Renal cortical epithelial cell (primary cell): ENCODE measurements around the gene STAM. TPM values are rescaled to one million over a fixed set of nuclear protein-coding genes. Genes with fewer than 3 reads are reported as not detected.
A peak's percentile ranks its signal among the peaks of the same experiment; 100 is the strongest.
"Not testable (repeated sequence)": the region's sequence is repeated elsewhere in the genome, so short reads cannot be mapped to it uniquely, and the experiment has no call there.

Source experiments
- DNase-seq: peaks from one replicate; pipeline ENCODE4 v3.0.0-alpha.2; 2011; ENCODE audit warnings: low read depth
- total RNA-seq: library from RNA; depleted of rRNA; stranded (reverse); fragments of >200 nt; gene quantifications from 2 replicates; pipeline ENCODE4 v1.2.3, GENCODE V29; 2014

The STAM gene
- total RNA-seq, 1 donor from 2014 or later = 37.9 TPM

- DNase-seq = peak; percentile 12
These were observed 31.7 kb downstream of the STAM start for GRCh38 chr10:17675638-17676037.

- DNase-seq = no peak
These were observed 33.0 kb downstream of the STAM start for GRCh38 chr10:17676919-17677318.

- peak; percentile 4 for DNase-seq
These were observed 38.4 kb downstream of the STAM start for GRCh38 chr10:17682236-17682946.

GRCh38 chr10:17683541-17683940 lies 39.6 kb downstream of the STAM start:
- no peak for DNase-seq

GRCh38 chr10:17684537-17684936 lies 40.6 kb downstream of the STAM start:
- no peak for DNase-seq

GRCh38 chr10:17685233-17685840 lies 41.4 kb downstream of the STAM start:
- DNase-seq = no peak

- no peak for DNase-seq
These were observed 43.3 kb downstream of the STAM start for GRCh38 chr10:17687117-17687831.

GRCh38 chr10:17689137-17689536 lies 45.2 kb downstream of the STAM start:
- DNase-seq = no peak

GRCh38 chr10:17693009-17693408 lies 49.1 kb downstream of the STAM start:
- DNase-seq = no peak

GRCh38 chr10:17698696-17699095 lies 54.7 kb downstream of the STAM start:
- DNase-seq = no peak

- no peak for DNase-seq
These were observed 57.4 kb downstream of the STAM start for GRCh38 chr10:17701301-17701700.

GRCh38 chr10:17703706-17704105 lies 59.8 kb downstream of the STAM start:
- DNase-seq = no peak

GRCh38 chr10:17708821-17709220 lies 64.9 kb downstream of the STAM start:
- no peak for DNase-seq

- no peak for DNase-seq
These were observed 65.5 kb downstream of the STAM start for GRCh38 chr10:17709492-17709891.

GRCh38 chr10:17710181-17710580 lies 66.2 kb downstream of the STAM start:
- DNase-seq = no peak

GRCh38 chr10:17712053-17712452 lies 68.1 kb downstream of the STAM start:
- DNase-seq = no peak

GRCh38 chr10:17712717-17713471 lies 68.9 kb downstream of the STAM start:
- DNase-seq = no peak

- DNase-seq = no peak
These were observed 69.8 kb downstream of the STAM start for GRCh38 chr10:17713758-17714157.

- no peak for DNase-seq
These were observed 72.2 kb downstream of the STAM start for GRCh38 chr10:17716161-17716560.

GRCh38 chr10:17722317-17723014 lies 78.5 kb downstream of the STAM start:
- not testable (repeated sequence) for DNase-seq

GRCh38 chr10:17725703-17726102 lies 81.8 kb downstream of the STAM start:
- DNase-seq = no peak

- no peak for DNase-seq
These were observed 85.7 kb downstream of the STAM start for GRCh38 chr10:17729630-17730029.
